ENCODE results near the gene PIGU. TPM values are rescaled to one million over a fixed set of nuclear protein-coding genes. Genes with fewer than 3 reads are reported as not detected.

PIGU gene
- total and polyA plus RNA-seq, 2 experiments from 2014 or later: 21.2 to 21.6 TPM

DNA sequence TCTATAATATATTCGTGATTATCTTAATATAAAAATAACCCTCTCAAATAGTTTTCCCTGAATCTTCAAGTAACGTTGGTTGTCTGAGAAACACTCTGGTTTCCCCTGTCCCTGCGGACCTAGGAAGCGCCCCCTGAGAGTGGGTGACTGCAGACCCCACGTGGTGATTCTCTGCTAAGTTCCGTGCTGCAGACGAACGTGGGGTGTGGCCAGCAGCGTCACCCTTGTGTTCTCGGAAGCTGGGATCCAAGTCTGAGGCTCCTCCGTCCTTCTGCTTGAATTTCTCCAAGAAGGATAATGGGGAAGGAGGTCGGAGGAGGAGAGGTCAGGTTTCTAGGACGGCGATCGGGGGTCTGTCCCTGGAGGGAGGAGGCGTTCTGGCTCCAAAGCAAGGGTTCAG, 135.0 kb downstream of the PIGU start:
- Histone ChIP-seq H2AFZ (no peak overlapping the region), H3F3A (ENCODE audit: insufficient read depth) (peaks cover 13% of the 10 kb centered on the region; the same call in 1 of the 2 replicates), H3K27ac (no peak overlapping the region), H3K9me2 (ENCODE audit: insufficient read depth) (no peaks in the 10 kb centered on the region), H4K20me1 (ENCODE audit: insufficient read depth) (no peaks in the 10 kb centered on the region), H3K27me3 (replicated peaks; ENCODE audit: insufficient read depth) (no peaks in the 10 kb centered on the region), H3K4me1 (ENCODE audit: insufficient read depth) (peaks cover 4% of the 10 kb centered on the region; the same call in 1 of the 2 replicates), H3K9ac (no peak overlapping the region), H3K4me2 (ENCODE audit: unreplicated experiment) (no peak overlapping the region), H3K9me3 (ENCODE audit: low read depth) (no peaks in the 10 kb centered on the region), H3K36me3 (ENCODE audit: low read depth) (peaks cover 21% of the 10 kb centered on the region), H3K4me3 (no peak overlapping the region), H3K79me2 (ENCODE audit: insufficient read depth) (no peaks in the 10 kb centered on the region)
- in situ Hi-C loops (cut with MboI): no loop called here
- WGBS, 2 experiments (ENCODE audit: low coverage in 1 of 2, low lambda C conversion rate in 2 of 2, missing lambda C conversion rate in 2 of 2): 79 to 86% methylated on average over 16 of the region's 16 CpGs
- no peak for DNase-seq
- no peak for TF ChIP-seq EZH2 (IDR thresholded peaks at IDR 0.05; ENCODE audit: insufficient read depth, poor library complexity, severe bottlenecking)
- no peak for TF ChIP-seq EZH2phosphoT487 (IDR thresholded peaks at IDR 0.05; ENCODE audit: insufficient read depth, low read depth)

DNA sequence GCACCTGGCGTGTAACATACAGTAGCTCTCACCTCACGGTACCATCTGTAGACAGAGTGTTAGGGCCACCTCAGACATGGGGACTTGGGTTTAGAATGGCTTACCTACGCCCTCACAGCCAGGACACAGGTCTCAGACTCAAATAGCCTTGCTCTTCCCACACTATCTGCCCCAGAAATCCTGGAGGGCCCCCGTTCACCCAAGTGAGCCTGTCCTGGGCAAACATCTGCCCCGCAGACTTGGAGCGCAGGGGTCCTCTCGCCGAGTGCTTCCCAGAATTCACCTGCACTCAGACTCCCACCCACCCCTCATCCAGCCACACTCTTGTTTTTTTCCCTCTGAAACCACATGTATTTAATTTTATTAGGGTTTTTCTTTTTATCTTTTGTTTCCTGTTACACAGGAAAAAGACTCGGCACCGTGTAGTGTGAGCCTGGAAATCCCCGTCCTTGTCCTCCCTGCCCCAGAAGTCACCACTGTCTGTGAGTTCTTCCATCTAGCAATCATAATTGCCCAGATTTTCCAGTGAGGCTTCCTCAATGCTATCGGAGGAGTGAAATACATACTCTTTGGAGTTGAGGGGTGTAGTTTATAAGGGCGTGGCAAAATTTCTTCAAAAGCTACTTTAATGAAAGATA, 135.5 kb downstream of the PIGU start:
- Histone ChIP-seq H2AFZ (no peak overlapping the region), H3K27me3 (replicated peaks; ENCODE audit: insufficient read depth) (no peaks in the 10 kb centered on the region), H3K9me3 (ENCODE audit: low read depth) (no peaks in the 10 kb centered on the region), H3K27ac (no peak overlapping the region), H3K9me2 (ENCODE audit: insufficient read depth) (no peaks in the 10 kb centered on the region), H3K4me3 (no peak overlapping the region), H3K9ac (no peak overlapping the region), H3F3A (ENCODE audit: insufficient read depth) (peaks cover 13% of the 10 kb centered on the region; the same call in 1 of the 2 replicates), H3K79me2 (ENCODE audit: insufficient read depth) (no peaks in the 10 kb centered on the region), H3K36me3 (ENCODE audit: low read depth) (peaks cover 21% of the 10 kb centered on the region), H3K4me2 (ENCODE audit: unreplicated experiment) (no peak overlapping the region), H3K4me1 (ENCODE audit: insufficient read depth) (peaks cover 4% of the 10 kb centered on the region; the same call in 1 of the 2 replicates), H4K20me1 (ENCODE audit: insufficient read depth) (no peaks in the 10 kb centered on the region)
- WGBS, 2 experiments (ENCODE audit: low coverage in 1 of 2, low lambda C conversion rate in 2 of 2, missing lambda C conversion rate in 2 of 2): 90% methylated on average over 13 of the region's 13 CpGs
- in situ Hi-C loops (cut with MboI): no loop called here
- DNase-seq: no peak
- TF ChIP-seq EZH2phosphoT487 (IDR thresholded peaks at IDR 0.05; ENCODE audit: insufficient read depth, low read depth) (no peak), EZH2 (IDR thresholded peaks at IDR 0.05; ENCODE audit: insufficient read depth, poor library complexity, severe bottlenecking) (no peak)

DNA sequence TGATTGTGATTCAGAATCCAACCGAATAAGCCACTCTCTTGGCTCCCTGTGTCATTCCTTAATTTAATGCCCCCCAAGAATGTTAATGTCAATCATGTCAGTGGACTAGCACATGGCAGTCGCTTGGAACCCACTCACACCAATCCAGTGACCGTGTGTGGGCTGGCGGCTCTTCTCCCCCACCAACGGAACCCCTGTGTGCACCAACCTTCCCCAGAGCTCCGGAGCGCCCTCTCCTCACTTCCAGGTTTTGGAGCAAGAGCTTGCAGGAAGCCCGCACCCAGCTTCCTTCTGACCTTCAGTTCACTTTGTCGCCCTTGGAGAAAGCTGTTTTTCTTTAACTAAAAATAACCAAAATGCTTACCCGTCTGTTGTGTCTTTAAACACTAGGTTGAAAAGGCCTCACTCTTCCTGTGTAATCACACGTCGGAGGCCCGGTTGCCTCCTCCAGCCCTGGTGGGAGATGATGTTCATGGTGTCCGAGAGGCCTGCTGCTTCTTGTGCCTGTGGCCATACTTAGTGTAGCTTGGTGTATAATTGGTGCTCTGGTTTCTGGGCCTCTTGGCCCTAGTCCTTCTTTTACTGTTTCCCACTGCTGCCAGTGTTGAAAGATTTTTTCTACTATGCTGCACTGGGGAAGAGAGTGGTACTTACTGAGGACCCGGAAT, 136.2 kb downstream of the PIGU start:
- H3K9me3 ChIP-seq (ENCODE audit: low read depth): no peaks in the 10 kb centered on the region
- no peak for TF ChIP-seq EZH2phosphoT487 (IDR thresholded peaks at IDR 0.05; ENCODE audit: insufficient read depth, low read depth)
- TF ChIP-seq EZH2 (IDR thresholded peaks at IDR 0.05; ENCODE audit: insufficient read depth, poor library complexity, severe bottlenecking): no peak
- no peaks in the 10 kb centered on the region for H4K20me1 ChIP-seq (ENCODE audit: insufficient read depth)
- H3K27me3 ChIP-seq (replicated peaks; ENCODE audit: insufficient read depth): no peaks in the 10 kb centered on the region
- 90 to 91% methylated on average over 15 of the region's 15 CpGs for WGBS, 2 experiments (ENCODE audit: low coverage in 1 of 2, low lambda C conversion rate in 2 of 2, missing lambda C conversion rate in 2 of 2)
- no peak overlapping the region for H3K27ac ChIP-seq
- H2AFZ ChIP-seq: no peak overlapping the region
- no peak overlapping the region for H3K9ac ChIP-seq
- peaks cover 13% of the 10 kb centered on the region; the same call in 1 of the 2 replicates for H3F3A ChIP-seq (ENCODE audit: insufficient read depth)
- H3K36me3 ChIP-seq (ENCODE audit: low read depth): peaks cover 28% of the 10 kb centered on the region
- no peaks in the 10 kb centered on the region for H3K79me2 ChIP-seq (ENCODE audit: insufficient read depth)
- no peak overlapping the region for H3K4me2 ChIP-seq (ENCODE audit: unreplicated experiment)
- peaks cover 4% of the 10 kb centered on the region; the same call in 1 of the 2 replicates for H3K4me1 ChIP-seq (ENCODE audit: insufficient read depth)
- no peak for DNase-seq
- no peaks in the 10 kb centered on the region for H3K9me2 ChIP-seq (ENCODE audit: insufficient read depth)
- in situ Hi-C loops (cut with MboI): no loop called here
- H3K4me3 ChIP-seq: no peak overlapping the region

DNA sequence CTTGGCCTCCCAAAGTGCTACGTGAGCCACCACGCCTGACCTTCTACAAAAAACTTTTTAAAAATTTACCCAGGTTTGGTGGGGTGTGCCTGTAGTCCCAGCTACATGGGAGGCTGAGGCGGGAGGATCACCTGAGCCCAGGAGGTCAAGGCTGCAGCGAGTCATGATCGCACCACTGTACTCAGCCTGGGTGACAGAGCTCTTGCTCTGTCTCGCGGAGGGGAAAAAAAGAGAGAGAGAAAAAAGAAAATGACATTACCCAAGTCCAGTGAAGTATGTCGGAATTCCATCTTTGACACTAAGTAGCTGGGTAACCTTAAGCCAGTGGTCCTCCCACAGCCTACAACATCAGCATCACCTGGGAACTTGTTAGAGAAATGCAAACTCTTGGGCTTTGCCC, 137.1 kb downstream of the PIGU start:
- 96 to 97% methylated on average over 8 of the region's 8 CpGs for WGBS, 2 experiments (ENCODE audit: low coverage in 1 of 2, low lambda C conversion rate in 2 of 2, missing lambda C conversion rate in 2 of 2)
- Histone ChIP-seq H3K27ac (no peak overlapping the region), H3K9me3 (ENCODE audit: low read depth) (no peaks in the 10 kb centered on the region), H3K4me1 (ENCODE audit: insufficient read depth) (peaks cover 4% of the 10 kb centered on the region; the same call in 1 of the 2 replicates), H3K4me2 (ENCODE audit: unreplicated experiment) (no peak overlapping the region), H2AFZ (no peak overlapping the region), H4K20me1 (ENCODE audit: insufficient read depth) (no peaks in the 10 kb centered on the region), H3K4me3 (no peak overlapping the region), H3F3A (ENCODE audit: insufficient read depth) (peaks cover 13% of the 10 kb centered on the region; the same call in 1 of the 2 replicates), H3K79me2 (ENCODE audit: insufficient read depth) (no peaks in the 10 kb centered on the region), H3K36me3 (ENCODE audit: low read depth) (peaks cover 38% of the 10 kb centered on the region), H3K27me3 (replicated peaks; ENCODE audit: insufficient read depth) (no peaks in the 10 kb centered on the region), H3K9me2 (ENCODE audit: insufficient read depth) (no peaks in the 10 kb centered on the region), H3K9ac (no peak overlapping the region)
- TF ChIP-seq EZH2 (IDR thresholded peaks at IDR 0.05; ENCODE audit: insufficient read depth, poor library complexity, severe bottlenecking) (no peak), EZH2phosphoT487 (IDR thresholded peaks at IDR 0.05; ENCODE audit: insufficient read depth, low read depth) (no peak)
- DNase-seq: no peak
- in situ Hi-C loops (cut with MboI): no loop called here
